GM18909 (cell line): ENCODE results near the gene PDE3A.
"Not testable (repeated sequence)": the region's sequence is repeated elsewhere in the genome, so short reads cannot be mapped to it uniquely, and the experiment has no call there.

Experiments
- ATAC-seq: cut with Tn5 transposase; IDR thresholded peaks from one replicate; pipeline ENCODE4 v1.9.1; 2021; ENCODE audit warnings: mild to moderate bottlenecking; ENCODE audit not compliant: unreplicated experiment, poor library complexity

Gene PDE3A

GRCh38 chr12:20527417-20528163 lies 159.3 kb downstream of the PDE3A start:
- no peak for ATAC-seq

GRCh38 chr12:20528208-20528607 lies 159.9 kb downstream of the PDE3A start:
- ATAC-seq = no peak

GRCh38 chr12:20546267-20546666 lies 177.9 kb downstream of the PDE3A start:
- ATAC-seq = no peak

GRCh38 chr12:20547816-20548575 lies 179.7 kb downstream of the PDE3A start:
- ATAC-seq = no peak

GRCh38 chr12:20548611-20549010 lies 180.3 kb downstream of the PDE3A start:
- ATAC-seq = no peak

GRCh38 chr12:20549108-20549719 lies 180.9 kb downstream of the PDE3A start:
- no peak for ATAC-seq

DNA sequence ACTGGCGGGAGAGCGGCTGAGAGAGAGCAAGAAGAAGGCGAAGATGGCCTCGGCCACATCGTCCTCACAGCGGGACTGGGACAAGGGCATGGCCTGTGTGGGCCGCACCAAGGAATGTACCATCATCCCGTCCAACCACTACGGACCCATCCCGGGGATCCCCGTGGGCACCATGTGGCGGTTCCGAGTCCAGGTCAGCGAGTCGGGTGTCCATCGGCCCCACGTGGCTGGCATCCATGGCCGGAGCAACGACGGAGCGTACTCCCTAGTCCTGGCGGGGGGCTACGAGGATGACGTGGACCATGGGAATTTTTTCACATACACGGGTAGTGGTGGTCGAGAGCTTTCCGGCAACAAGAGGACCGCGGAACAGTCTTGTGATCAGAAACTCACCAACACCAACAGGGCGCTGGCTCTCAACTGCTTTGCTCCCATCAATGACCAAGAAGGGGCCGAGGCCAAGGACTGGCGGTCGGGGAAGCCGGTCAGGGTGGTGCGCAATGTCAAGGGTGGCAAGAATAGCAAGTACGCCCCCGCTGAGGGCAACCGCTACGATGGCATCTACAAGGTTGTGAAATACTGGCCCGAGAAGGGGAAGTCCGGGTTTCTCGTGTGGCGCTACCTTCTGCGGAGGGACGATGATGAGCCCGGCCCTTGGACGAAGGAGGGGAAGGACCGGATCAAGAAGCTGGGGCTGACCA lies 183.6 kb downstream of the PDE3A start:
- ATAC-seq = not testable (repeated sequence)

- ATAC-seq = not testable (repeated sequence)
These were observed 184.2 kb downstream of the PDE3A start for GRCh38 chr12:20552586-20552985.

DNA sequence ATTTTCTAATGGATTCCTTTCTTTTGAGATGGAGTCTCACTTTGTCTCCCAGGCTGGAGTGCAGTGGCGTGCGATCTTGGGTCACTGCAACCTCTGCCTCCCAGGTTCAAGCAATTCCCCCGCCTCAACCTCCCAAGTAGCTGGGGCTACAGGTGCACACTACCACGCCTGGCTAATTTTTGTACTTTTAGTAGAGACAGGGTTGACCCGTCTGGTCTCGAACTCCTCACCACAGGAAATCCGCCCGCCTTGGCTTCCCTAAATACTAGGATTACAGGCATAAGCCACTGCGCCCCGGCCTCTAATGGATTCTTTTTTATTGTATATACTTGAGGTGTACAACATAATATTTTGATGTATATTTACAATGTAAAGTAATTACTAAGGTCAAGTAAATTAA lies 186.7 kb downstream of the PDE3A start:
- ATAC-seq = no peak

GRCh38 chr12:20555771-20556170 lies 187.4 kb downstream of the PDE3A start:
- ATAC-seq = no peak

GRCh38 chr12:20557096-20557495 lies 188.8 kb downstream of the PDE3A start:
- ATAC-seq = no peak

- ATAC-seq = no peak
These were observed 192.6 kb downstream of the PDE3A start for GRCh38 chr12:20560935-20561334.

- no peak for ATAC-seq
These were observed 193.5 kb downstream of the PDE3A start for GRCh38 chr12:20561871-20562270.

GRCh38 chr12:20567413-20567812 lies 199.1 kb downstream of the PDE3A start:
- no peak for ATAC-seq

GRCh38 chr12:20572451-20572850 lies 204.1 kb downstream of the PDE3A start:
- no peak for ATAC-seq

DNA sequence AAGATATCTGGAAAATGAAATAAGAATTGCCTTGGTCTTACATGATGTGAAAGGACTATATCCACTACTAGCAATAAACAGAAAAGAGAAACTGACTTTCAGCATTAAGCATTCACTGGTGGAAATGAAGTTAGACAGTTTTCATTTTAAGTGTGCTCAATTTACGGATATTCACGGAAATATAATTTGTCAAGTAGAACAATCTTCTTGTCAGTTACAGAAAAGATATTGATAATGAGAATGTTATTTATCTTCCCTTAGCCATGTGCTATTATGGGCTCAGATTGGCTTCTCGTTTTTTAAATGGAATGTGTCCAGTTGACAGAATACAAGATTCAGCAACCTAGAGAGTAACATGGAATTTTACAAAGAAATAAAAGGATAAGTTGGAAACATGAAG lies 208.2 kb downstream of the PDE3A start:
- no peak for ATAC-seq

DNA sequence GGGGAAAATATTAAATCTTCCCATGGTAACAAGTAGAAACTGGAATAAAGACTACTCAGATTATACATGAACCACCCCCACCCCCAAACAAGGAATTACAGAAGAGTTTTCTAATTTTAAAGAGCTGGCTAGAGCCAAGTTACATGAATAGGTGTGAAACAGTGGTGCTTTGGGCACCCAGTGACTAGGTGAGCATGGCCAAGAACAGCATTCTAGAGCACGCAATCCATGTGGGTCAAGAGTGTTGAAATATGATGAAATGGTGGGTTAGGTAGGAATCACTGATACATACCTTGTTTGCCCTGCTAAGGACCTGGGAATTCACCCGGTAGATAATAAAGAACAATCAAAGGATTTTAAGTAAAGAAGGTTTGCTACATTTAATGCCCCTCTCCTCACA lies 208.7 kb downstream of the PDE3A start:
- no peak for ATAC-seq

- ATAC-seq = no peak
These were observed 209.8 kb downstream of the PDE3A start for GRCh38 chr12:20578142-20578541.

DNA sequence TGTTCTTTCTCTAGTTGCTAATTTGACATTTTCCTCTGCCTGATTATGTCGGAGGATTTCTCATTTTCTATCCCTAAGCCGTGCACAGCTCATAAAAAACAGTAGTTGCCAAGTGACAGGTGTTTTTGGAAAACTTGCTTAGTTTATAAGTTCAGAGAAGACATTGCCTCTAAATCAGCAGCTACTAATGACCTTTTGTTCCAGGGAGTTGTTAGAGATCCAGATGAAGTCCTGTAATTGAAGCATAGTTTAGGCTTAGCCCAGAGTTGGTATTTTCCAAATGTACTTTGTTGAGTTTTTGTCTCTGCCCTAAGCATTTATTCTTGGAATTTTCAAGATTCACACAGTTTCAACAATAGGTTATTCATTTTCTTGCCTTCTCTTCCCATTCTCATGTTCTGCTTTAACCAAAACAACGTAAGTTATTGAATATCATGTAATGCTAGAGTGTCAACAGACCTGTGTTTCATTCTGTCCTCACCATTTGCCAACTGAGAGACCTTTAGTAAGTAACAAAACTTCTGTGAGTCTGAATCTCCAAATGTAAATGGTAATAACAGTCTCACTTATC lies 216.8 kb downstream of the PDE3A start:
- ATAC-seq = no peak

DNA sequence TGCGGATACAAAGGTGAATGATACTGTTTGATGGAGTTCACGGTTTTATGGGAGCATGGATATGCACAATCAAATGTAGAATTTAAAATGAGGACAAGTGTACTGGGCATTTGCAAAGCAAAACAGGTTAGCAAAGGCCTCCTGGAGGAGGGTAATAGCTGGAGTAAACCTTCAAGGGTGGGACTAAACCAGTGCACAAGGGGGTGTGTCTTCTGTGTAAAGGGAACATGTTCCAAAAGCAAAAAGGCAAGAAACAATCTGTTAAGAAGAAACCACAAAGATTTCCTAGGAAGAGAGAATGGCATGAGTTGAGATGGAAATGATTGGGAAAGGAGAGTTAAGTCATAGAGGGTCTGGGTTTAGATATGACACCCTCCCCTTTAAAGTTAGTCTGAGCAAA lies 217.6 kb downstream of the PDE3A start:
- no peak for ATAC-seq
